Esophagus (tissue), 2 donors: ENCODE results near the gene STX1A. TPM values are rescaled to one million over a fixed set of nuclear protein-coding genes. Genes with fewer than 3 reads are reported as not detected.

Source experiments
- H3K27ac ChIP-seq, 2 donors: one replicate each; pipeline ENCODE4 v1.5.1; 2013; ENCODE audit warnings: low read depth in 2 of 2, mild to moderate bottlenecking in 2 of 2, inconsistent platforms in 1 of 2, low read length in 1 of 2, moderate library complexity in 1 of 2
- H3K27me3 ChIP-seq, 2 donors: one replicate each; pipeline ENCODE4 v1.6.1; 2013; ENCODE audit warnings: low read length in 2 of 2, control low read depth in 1 of 2, mild to moderate bottlenecking in 1 of 2; ENCODE audit not compliant: insufficient read depth in 2 of 2, control insufficient read depth in 1 of 2
- H3K36me3 ChIP-seq, 2 donors: one replicate each; pipeline ENCODE4 v1.6.1; 2013; ENCODE audit warnings: low read length in 1 of 2; ENCODE audit not compliant: control insufficient read depth in 2 of 2, insufficient read depth in 2 of 2
- H3K4me1 ChIP-seq, 2 donors: one replicate each; pipeline ENCODE4 v1.6.1; 2013; ENCODE audit warnings: low read length in 1 of 2; ENCODE audit not compliant: control insufficient read depth in 2 of 2, insufficient read depth in 2 of 2
- H3K4me3 ChIP-seq, 2 donors: one replicate each; pipeline ENCODE4 v1.5.1; 2013; ENCODE audit warnings: low read length in 2 of 2, mild to moderate bottlenecking in 2 of 2, low read depth in 1 of 2, moderate library complexity in 1 of 2
- H3K9me3 ChIP-seq, 2 donors: one replicate each; pipeline ENCODE4 v1.6.1; 2013; ENCODE audit warnings: mild to moderate bottlenecking in 2 of 2, low read depth in 1 of 2, low read length in 1 of 2, moderate library complexity in 1 of 2; ENCODE audit not compliant: control insufficient read depth in 2 of 2, insufficient read depth in 1 of 2
- WGBS, 2 donors: extraction: QIAGEN DNeasy Blood & Tissue Kit; methylation state at CpG; one replicate each; pipeline ENCODE4 v1.1.7; 2013; 5-methylcytosine and 5-hydroxymethylcytosine counted together
- polyA plus RNA-seq, 2 donors: library from polyadenylated mRNA; stranded (reverse); fragments of 200-250 nt; gene quantifications; one replicate each; pipeline ENCODE4 v1.2.3, GENCODE V29; 2013
- donor health status: healthy with polysubstance abuse.
- donor health status: Bipolar disorder and iron deficiency.

The STX1A gene
- polyA plus RNA-seq, 2 donors = 1.6 to 2.4 TPM

- Histone ChIP-seq H3K27me3 (no peaks in the 10 kb centered on the region), H3K36me3 (peaks cover 4 to 16% of the 10 kb centered on the region in 2 donors), H3K27ac (no peak overlapping the region), H3K9me3 (no peaks in the 10 kb centered on the region), H3K4me1 (peaks cover 8 to 23% of the 10 kb centered on the region in 2 donors), H3K4me3 (no peak overlapping the region)
- WGBS, 2 donors = 72 to 76% methylated on average over 13 of the region's 13 CpGs
Measured at GRCh38 chr7:73703225-73703624, 16.2 kb downstream of the STX1A start.

DNA sequence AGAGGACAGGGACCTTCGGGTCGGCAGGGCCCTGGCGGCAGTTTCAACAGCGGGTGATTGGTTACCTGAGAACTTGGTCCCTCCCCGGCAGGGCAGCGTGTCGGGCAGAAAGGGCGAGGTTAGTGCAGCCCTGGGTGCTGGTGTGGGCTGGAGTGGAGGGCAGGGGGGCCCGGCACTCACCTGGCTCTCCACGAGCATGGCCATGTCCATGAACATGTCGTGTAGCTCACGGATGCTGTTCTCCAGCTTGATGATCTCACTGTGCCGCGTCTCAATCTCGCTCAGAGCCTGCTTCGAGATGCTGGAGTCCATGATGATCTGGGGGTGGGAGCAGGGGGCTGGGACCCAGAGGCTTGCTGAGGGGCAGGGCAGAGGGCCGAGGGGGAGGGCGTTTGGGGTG, 16.8 kb downstream of the STX1A start:
- H3K4me3 ChIP-seq = no peak overlapping the region
- no peak overlapping the region for H3K27ac ChIP-seq
- no peaks in the 10 kb centered on the region for H3K27me3 ChIP-seq
- peaks cover 4 to 18% of the 10 kb centered on the region in 2 donors for H3K36me3 ChIP-seq
- H3K4me1 ChIP-seq = peaks cover 8 to 23% of the 10 kb centered on the region in 2 donors
- WGBS, 2 donors = 91 to 93% methylated on average over 18 of the region's 18 CpGs
- H3K9me3 ChIP-seq = no peaks in the 10 kb centered on the region

DNA sequence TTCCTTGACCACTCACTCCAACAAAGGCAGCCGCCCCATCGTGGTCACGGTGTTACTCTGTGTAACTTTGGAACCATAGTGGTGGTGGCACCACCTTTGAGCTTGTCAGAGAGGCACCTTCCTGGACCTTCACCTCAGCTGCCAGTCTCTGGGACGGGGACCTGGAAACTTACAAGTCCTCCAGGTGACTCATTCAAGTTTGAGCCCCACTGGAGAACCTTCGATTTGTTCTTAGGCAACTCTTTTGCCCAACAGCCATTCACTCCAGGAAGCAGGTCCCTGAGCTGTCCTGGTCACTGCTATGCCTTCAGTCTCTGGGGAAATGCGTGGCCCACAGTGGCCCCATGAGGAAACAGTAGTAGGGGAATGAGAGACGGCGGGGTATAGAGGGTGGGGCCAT, 17.2 kb downstream of the STX1A start:
- no peak overlapping the region for H3K27ac ChIP-seq
- no peak overlapping the region for H3K4me3 ChIP-seq
- 80 to 82% methylated on average over 8 of the region's 8 CpGs for WGBS, 2 donors
- no peaks in the 10 kb centered on the region for H3K9me3 ChIP-seq
- H3K36me3 ChIP-seq = peaks cover 9 to 22% of the 10 kb centered on the region in 2 donors
- no peaks in the 10 kb centered on the region for H3K27me3 ChIP-seq
- H3K4me1 ChIP-seq = peaks cover 8 to 22% of the 10 kb centered on the region in 2 donors

GRCh38 chr7:73701357-73701995, 18.0 kb downstream of the STX1A start:
- peaks cover 12 to 28% of the 10 kb centered on the region in 2 donors for H3K36me3 ChIP-seq
- H3K9me3 ChIP-seq = no peaks in the 10 kb centered on the region
- 78 to 81% methylated on average over 13 of the region's 13 CpGs for WGBS, 2 donors
- no peaks in the 10 kb centered on the region for H3K27me3 ChIP-seq
- H3K4me1 ChIP-seq = peaks cover 8 to 16% of the 10 kb centered on the region in 2 donors
- H3K27ac ChIP-seq = no peak overlapping the region
- no peak overlapping the region for H3K4me3 ChIP-seq

GRCh38 chr7:73700581-73701134, 18.8 kb downstream of the STX1A start:
- Histone ChIP-seq H3K4me3 (no peak overlapping the region), H3K9me3 (no peaks in the 10 kb centered on the region), H3K4me1 (peaks cover 8 to 14% of the 10 kb centered on the region in 2 donors), H3K36me3 (peaks cover 12 to 33% of the 10 kb centered on the region in 2 donors), H3K27ac (no peak overlapping the region), H3K27me3 (no peaks in the 10 kb centered on the region)
- WGBS, 2 donors = 86 to 89% methylated on average over 15 of the region's 15 CpGs

GRCh38 chr7:73700069-73700423, 19.4 kb downstream of the STX1A start:
- 80 to 82% methylated on average over 13 to 14 of the region's 14 CpGs for WGBS, 2 donors
- Histone ChIP-seq H3K27ac (no peak overlapping the region), H3K9me3 (no peaks in the 10 kb centered on the region), H3K36me3 (peaks cover 12 to 36% of the 10 kb centered on the region in 2 donors), H3K4me3 (no peak overlapping the region), H3K4me1 (peaks cover 8 to 10% of the 10 kb centered on the region in 2 donors), H3K27me3 (no peaks in the 10 kb centered on the region)

DNA sequence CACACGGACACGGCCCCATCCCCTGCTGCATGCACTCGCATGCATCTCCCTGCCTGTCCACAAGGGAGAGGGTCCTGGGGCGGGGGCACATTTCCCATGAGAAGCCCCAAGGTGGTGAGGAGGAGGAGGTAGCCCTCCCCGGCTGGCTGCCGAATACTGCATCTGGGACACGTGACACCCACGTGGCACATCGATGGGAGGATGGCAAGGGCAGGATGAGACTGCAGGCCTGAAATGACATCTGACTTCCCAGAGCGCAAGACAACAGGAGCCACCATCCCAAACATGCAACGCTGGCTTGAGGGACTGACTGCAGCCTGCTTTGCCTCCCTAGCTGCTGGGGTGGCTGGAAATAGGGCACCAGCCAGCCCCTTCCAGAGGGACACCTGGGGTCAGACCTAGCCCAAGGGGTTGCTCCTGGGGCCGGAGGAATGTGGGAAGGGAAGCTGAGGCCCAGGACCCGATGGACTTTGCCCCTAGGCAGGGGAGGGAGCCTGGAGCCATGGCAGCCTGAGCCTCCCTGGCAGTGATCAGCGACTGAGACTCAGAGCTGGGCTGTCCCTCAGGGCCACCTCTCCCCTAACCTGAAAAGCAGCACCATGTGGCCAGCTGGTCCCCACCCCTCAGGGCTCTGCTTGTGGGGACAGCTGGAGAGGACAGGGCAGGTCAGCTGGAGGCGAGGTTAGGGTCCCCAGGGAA, 19.9 kb downstream of the STX1A start:
- no peaks in the 10 kb centered on the region for H3K9me3 ChIP-seq
- H3K27me3 ChIP-seq = no peaks in the 10 kb centered on the region
- H3K4me3 ChIP-seq = no peak overlapping the region
- peaks cover 5 to 6% of the 10 kb centered on the region in 2 donors for H3K4me1 ChIP-seq
- H3K36me3 ChIP-seq = peaks cover 15 to 39% of the 10 kb centered on the region in 2 donors
- 75 to 78% methylated on average over 15 of the region's 15 CpGs for WGBS, 2 donors
- no peak overlapping the region for H3K27ac ChIP-seq

- WGBS, 2 donors = 85 to 89% methylated on average over 7 of the region's 7 CpGs
- Histone ChIP-seq H3K4me3 (no peak overlapping the region), H3K36me3 (peaks cover 25 to 49% of the 10 kb centered on the region in 2 donors), H3K27ac (no peak overlapping the region), H3K4me1 (peaks cover 0 to 2% of the 10 kb centered on the region in 2 donors), H3K27me3 (no peaks in the 10 kb centered on the region), H3K9me3 (peaks cover 0 to 2% of the 10 kb centered on the region in 2 donors)
Measured at GRCh38 chr7:73698410-73698809, 21.1 kb downstream of the STX1A start.

DNA sequence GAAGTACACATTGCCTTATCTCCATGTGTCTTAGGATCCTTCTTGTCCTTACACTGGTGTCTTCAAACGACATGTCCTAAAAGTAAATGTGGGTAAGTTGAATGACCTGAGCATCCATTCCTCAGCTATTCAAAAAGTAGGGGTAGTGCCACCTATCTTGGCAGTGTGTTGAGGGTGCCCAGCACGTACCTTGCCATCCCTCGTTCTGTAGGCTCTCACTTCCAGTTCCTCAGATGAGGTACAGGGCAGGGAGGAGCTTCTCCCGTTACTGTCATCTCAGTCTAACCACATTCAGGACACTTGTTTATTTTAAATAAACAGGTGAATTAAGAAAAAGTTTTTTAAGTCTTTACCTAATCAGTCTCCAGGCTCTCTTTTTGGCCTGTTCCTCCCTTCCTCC, 23.1 kb downstream of the STX1A start:
- peaks cover 30 to 57% of the 10 kb centered on the region in 2 donors for H3K36me3 ChIP-seq
- H3K4me1 ChIP-seq = peaks cover 0 to 2% of the 10 kb centered on the region in 2 donors
- no peak overlapping the region for H3K27ac ChIP-seq
- no peak overlapping the region for H3K4me3 ChIP-seq
- peaks cover 0 to 2% of the 10 kb centered on the region in 2 donors for H3K9me3 ChIP-seq
- WGBS, 2 donors = 84% methylated on average over 4 of the region's 4 CpGs
- H3K27me3 ChIP-seq = no peaks in the 10 kb centered on the region
